Vagina (tissue), 2 donors: ENCODE results near the gene NOL7. TPM values are rescaled to one million over a fixed set of nuclear protein-coding genes. Genes with fewer than 3 reads are reported as not detected.

Experiments used
- DNase-seq, 2 donors: peaks; one replicate each; pipeline ENCODE4 v3.0.0-alpha.2; 2017; ENCODE audit errors: extremely low spot score in 2 of 2
- H3K27ac ChIP-seq: fragments of 200-600 bp; sonication (generic); one replicate; pipeline ENCODE4 v1.5.1; 2019
- H3K27me3 ChIP-seq: fragments of 200-600 bp; sonication (generic); one replicate; pipeline ENCODE4 v1.5.1; 2019
- H3K36me3 ChIP-seq, 2 donors: fragments of 200-600 bp; sonication (generic); one replicate each; pipeline ENCODE4 v1.5.1; 2017 to 2019
- H3K4me1 ChIP-seq: fragments of 200-600 bp; sonication (generic); one replicate; pipeline ENCODE4 v1.5.1; 2019
- H3K4me3 ChIP-seq, 2 donors: fragments of 200-600 bp; sonication (generic); 1 replicate in 1 of 2; 2 replicates in 1 of 2; pipeline ENCODE4 v1.5.1; 2016 to 2019
- H3K9me3 ChIP-seq: fragments of 200-600 bp; sonication (generic); one replicate; pipeline ENCODE4 v1.5.1; 2019
- POLR2A ChIP-seq, 2 donors: fragments of 450-650 bp; IDR thresholded peaks; one replicate each; pipeline ENCODE4 v1.6.1; 2017; ENCODE audit warnings: antibody characterized with exemption in 2 of 2, mild to moderate bottlenecking in 2 of 2, moderate library complexity in 2 of 2
- POLR2AphosphoS5 ChIP-seq, 2 donors: sonication (generic); formaldehyde crosslinking; IDR thresholded peaks; one replicate each; pipeline ENCODE4 v1.9.0; 2017; ENCODE audit warnings: antibody characterized with exemption in 2 of 2, mild to moderate bottlenecking in 2 of 2, low read depth in 1 of 2; ENCODE audit not compliant: insufficient read depth in 1 of 2
- intact Hi-C: fragments of 100-400 bp; cut with DNase I; formaldehyde crosslinking; loops from one replicate; pipeline ENCODE4 v1.15.1; 2023
- total RNA-seq: library from RNA; depleted of rRNA; stranded (reverse); fragments of >200 nt; gene quantifications from one replicate; pipeline ENCODE4 v1.2.3, GENCODE V29; 2016
- TF ChIP-seq, protein P1 (sequence below), 3 experiments: fragments of 450-650 bp in 2 of 3; fragments of 200-600 bp in 1 of 3; sonication (generic) in 1 of 3; IDR thresholded peaks; one replicate each; pipeline ENCODE4 v1.5.1; 2017 to 2019; ENCODE audit warnings: antibody characterized with exemption in 3 of 3, mild to moderate bottlenecking in 2 of 3, moderate library complexity in 2 of 3

NOL7 gene
- total RNA-seq, 1 donor from 2014 or later: 67.0 TPM

DNA sequence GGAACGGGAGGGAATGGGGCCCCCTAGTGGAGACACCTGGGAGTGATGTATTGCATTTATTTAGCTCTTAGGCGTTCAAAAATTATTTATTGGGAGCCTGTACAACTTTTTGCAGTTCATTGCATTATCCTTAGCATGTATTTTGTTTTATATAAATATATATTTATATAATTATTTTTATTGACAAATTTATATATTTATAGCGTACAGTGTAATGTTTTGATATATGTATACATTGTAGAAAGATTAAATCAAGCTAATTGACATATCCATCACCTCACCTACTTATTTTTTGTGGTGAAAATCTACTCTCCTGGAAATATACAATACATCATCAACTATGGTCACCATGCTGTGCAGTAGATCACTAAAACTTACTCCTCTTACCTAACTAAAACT is 39.8 kb upstream of the NOL7 start:
- Histone ChIP-seq H3K27ac (peak overlapping the region; percentile 94), H3K9me3 (no peaks in the 10 kb centered on the region), H3K27me3 (no peaks in the 10 kb centered on the region), H3K36me3 (no peaks in the 10 kb centered on the region), H3K4me1 (peaks cover 11% of the 10 kb centered on the region), H3K4me3 (peak overlapping the region; percentile 82 to 91)
- intact Hi-C loops: no loop called here
- TF ChIP-seq POLR2A (IDR thresholded peaks at IDR 0.05): no peak
- TF ChIP-seq, protein P1, sequence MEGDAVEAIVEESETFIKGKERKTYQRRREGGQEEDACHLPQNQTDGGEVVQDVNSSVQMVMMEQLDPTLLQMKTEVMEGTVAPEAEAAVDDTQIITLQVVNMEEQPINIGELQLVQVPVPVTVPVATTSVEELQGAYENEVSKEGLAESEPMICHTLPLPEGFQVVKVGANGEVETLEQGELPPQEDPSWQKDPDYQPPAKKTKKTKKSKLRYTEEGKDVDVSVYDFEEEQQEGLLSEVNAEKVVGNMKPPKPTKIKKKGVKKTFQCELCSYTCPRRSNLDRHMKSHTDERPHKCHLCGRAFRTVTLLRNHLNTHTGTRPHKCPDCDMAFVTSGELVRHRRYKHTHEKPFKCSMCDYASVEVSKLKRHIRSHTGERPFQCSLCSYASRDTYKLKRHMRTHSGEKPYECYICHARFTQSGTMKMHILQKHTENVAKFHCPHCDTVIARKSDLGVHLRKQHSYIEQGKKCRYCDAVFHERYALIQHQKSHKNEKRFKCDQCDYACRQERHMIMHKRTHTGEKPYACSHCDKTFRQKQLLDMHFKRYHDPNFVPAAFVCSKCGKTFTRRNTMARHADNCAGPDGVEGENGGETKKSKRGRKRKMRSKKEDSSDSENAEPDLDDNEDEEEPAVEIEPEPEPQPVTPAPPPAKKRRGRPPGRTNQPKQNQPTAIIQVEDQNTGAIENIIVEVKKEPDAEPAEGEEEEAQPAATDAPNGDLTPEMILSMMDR (IDR thresholded peaks at IDR 0.05): peak in 1 of 3 experiments; percentile 70
- DNase-seq: no peak

DNA sequence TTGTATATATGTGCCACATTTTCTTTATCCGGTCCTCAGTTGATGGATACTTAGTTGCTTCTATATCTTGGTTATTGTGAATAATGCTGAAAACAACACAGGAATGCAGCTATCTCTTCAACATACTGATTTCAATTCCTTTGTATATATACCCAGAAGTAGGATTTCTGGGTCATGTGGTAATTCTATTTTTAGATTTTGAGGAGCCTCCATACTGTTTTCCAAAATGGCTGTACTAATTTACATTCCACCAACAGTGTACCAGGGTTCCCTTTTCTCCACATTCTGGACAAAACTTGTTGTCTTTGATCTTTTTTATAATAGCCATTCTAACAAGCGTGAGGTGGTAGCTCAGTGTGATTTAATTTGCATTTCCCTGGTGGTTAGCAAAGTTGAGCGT is 39.1 kb upstream of the NOL7 start:
- Histone ChIP-seq H3K4me3 (no peak overlapping the region), H3K4me1 (peaks cover 11% of the 10 kb centered on the region), H3K27me3 (no peaks in the 10 kb centered on the region), H3K36me3 (no peaks in the 10 kb centered on the region), H3K27ac (no peak overlapping the region), H3K9me3 (no peaks in the 10 kb centered on the region)
- DNase-seq: no peak
- intact Hi-C loops: no loop called here
- no peak for TF ChIP-seq POLR2AphosphoS5 (IDR thresholded peaks at IDR 0.05; ENCODE audit: insufficient read depth in 1 of 2, low read depth in 1 of 2)
- no peak for TF ChIP-seq POLR2A (IDR thresholded peaks at IDR 0.05)
- TF ChIP-seq, protein P1 (IDR thresholded peaks at IDR 0.05): no peak

DNA sequence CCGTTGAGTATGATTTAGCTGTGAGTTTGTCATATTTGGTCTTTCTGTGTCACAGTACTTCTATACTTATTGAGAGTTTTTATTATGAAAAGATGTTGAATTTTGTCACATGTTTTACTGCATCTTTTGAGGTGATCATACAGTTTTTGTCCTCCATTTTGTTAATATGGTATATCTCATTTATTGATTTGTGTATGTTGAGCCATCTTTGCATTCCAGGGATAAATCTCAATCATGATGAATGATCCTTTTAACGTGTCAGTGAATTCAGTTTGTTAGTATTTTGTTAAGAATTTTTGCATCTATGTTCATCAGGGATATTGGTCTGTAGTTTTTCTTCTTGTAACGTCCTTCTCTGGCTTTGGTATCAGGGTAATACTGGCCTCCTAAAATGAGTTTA is 37.2 kb upstream of the NOL7 start:
- no peak for DNase-seq
- Histone ChIP-seq H3K9me3 (no peaks in the 10 kb centered on the region), H3K27ac (no peak overlapping the region), H3K4me1 (peaks cover 11% of the 10 kb centered on the region), H3K36me3 (no peaks in the 10 kb centered on the region), H3K4me3 (no peak overlapping the region), H3K27me3 (no peaks in the 10 kb centered on the region)
- intact Hi-C loops: no loop called here
- TF ChIP-seq POLR2AphosphoS5 (IDR thresholded peaks at IDR 0.05; ENCODE audit: insufficient read depth in 1 of 2, low read depth in 1 of 2) (no peak), POLR2A (IDR thresholded peaks at IDR 0.05) (no peak)
- TF ChIP-seq, protein P1 (IDR thresholded peaks at IDR 0.05): no peak

DNA sequence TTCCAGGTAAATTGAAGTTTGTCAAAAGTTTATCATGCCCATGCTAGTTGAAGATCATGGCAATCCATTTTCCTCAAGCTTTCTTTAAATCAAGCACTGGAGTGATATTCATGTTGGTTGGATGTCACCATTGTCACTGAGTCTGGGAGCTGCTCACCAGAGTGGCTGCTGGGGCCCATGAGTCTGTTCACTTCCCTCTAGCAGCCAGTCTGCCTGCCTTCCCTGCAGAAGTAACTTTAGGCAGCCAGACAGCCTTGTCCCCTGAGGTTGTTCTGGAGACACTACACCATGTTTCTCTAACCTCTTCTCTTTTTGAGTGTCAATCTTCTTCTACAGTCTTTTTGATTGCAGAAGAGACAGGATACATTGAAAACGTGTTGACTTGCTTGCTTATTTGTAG is 35.2 kb upstream of the NOL7 start:
- peaks cover 9% of the 10 kb centered on the region for H3K4me1 ChIP-seq
- H3K4me3 ChIP-seq: no peak overlapping the region
- TF ChIP-seq POLR2AphosphoS5 (IDR thresholded peaks at IDR 0.05; ENCODE audit: insufficient read depth in 1 of 2, low read depth in 1 of 2): no peak
- no peak for TF ChIP-seq POLR2A (IDR thresholded peaks at IDR 0.05)
- TF ChIP-seq, protein P1 (IDR thresholded peaks at IDR 0.05): no peak
- no peak overlapping the region for H3K27ac ChIP-seq
- no peak for DNase-seq
- peaks cover 0 to 6% of the 10 kb centered on the region in 2 donors for H3K36me3 ChIP-seq
- H3K9me3 ChIP-seq: no peaks in the 10 kb centered on the region
- H3K27me3 ChIP-seq: no peaks in the 10 kb centered on the region
- intact Hi-C loops: no loop called here

DNA sequence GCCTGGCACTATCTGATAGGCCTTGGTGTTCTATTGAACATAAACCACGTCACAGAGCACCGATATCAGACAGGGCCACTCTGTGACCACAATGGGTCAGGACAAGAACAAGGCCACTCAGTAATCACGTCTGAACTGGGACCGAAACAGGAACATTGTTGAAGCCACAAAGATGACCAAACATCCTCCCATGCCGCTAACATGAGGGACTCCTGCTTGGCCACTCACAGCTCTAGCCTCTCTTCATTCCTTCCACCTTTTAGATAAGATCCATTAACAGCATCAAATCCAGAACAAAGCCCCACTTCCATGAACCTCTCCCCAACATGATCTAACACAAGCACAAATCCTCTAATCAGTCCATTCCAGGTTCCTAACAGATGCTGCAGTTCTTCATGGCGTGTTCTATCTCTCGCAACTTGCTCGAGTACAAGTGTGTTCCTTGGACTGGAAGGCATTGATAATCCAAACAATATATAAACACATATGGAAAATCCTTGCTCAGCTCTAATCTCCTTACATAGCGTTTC is 33.4 kb upstream of the NOL7 start:
- Histone ChIP-seq H3K4me3 (no peak overlapping the region), H3K36me3 (peaks cover 0 to 8% of the 10 kb centered on the region in 2 donors), H3K4me1 (no peaks in the 10 kb centered on the region), H3K9me3 (no peaks in the 10 kb centered on the region), H3K27ac (no peak overlapping the region), H3K27me3 (no peaks in the 10 kb centered on the region)
- TF ChIP-seq POLR2A (IDR thresholded peaks at IDR 0.05): no peak
- no peak for TF ChIP-seq POLR2AphosphoS5 (IDR thresholded peaks at IDR 0.05; ENCODE audit: insufficient read depth in 1 of 2, low read depth in 1 of 2)
- TF ChIP-seq, protein P1 (IDR thresholded peaks at IDR 0.05): no peak
- intact Hi-C loops: no loop called here
- DNase-seq: no peak
